M059J (cell line): ENCODE data around the gene SRSF12. TPM values are rescaled to one million over a fixed set of nuclear protein-coding genes. Genes with fewer than 3 reads are reported as not detected.

ENCODE experiments used
- total RNA-seq: library from RNA; depleted of rRNA; stranded (reverse); fragments of >200 nt; shearing (Covaris generic); gene quantifications from 2 replicates; pipeline ENCODE4 v1.2.3, GENCODE V29; 2014; rRNA removed

SRSF12 gene
- total RNA-seq, 1 experiment from 2014 or later: not detected

Other genes with a start within 250 kb of the SRSF12 start
- gene RNGTT, start 154.5 kb downstream of the SRSF12 start, total RNA-seq: 14.3 and 21.7 TPM in 2 replicates
- 20.3 and 31.1 TPM in 2 replicates for gene PNRC1, start 37.3 kb downstream of the SRSF12 start, total RNA-seq
- 6.1 and 12.4 TPM in 2 replicates for gene PM20D2, start 28.0 kb upstream of the SRSF12 start, total RNA-seq
- not detected in 2 replicates for gene GABRR1, start 99.3 kb upstream of the SRSF12 start, total RNA-seq
- 0.25 TPM in 1 of 2 replicates, not detected in the other for gene GABRR2, start 197.2 kb upstream of the SRSF12 start, total RNA-seq
- gene UBE2J1, start 234.7 kb upstream of the SRSF12 start, total RNA-seq: 18.6 and 28.8 TPM in 2 replicates